ENCODE data around the gene MEX3A. TPM values are rescaled to one million over a fixed set of nuclear protein-coding genes. Genes with fewer than 3 reads are reported as not detected.

Gene MEX3A
- total RNA-seq, 1 experiment from 2014 or later = 68.0 TPM

GRCh38 chr1:156126630-156127534, 44.6 kb upstream of the MEX3A start:
- Histone ChIP-seq H2BK5ac (ENCODE audit: insufficient read length, low read length) (no peak overlapping the region), H3K9me3 (ENCODE audit: control insufficient read depth, low read depth, low read length) (no peaks in the 10 kb centered on the region), H4K8ac (replicated peaks; ENCODE audit: insufficient read length, low read depth, low read length) (no peak overlapping the region), H3K79me2 (ENCODE audit: insufficient read depth, low read length) (no peaks in the 10 kb centered on the region), H2BK15ac (ENCODE audit: low read depth, low read length) (no peak overlapping the region), H3T11ph (ENCODE audit: low read length) (no peak overlapping the region), H3K4ac (ENCODE audit: low read depth, low read length) (no peak overlapping the region), H3K23me2 (ENCODE audit: insufficient read length, low read depth, low read length, poor library complexity, severe bottlenecking) (no peaks in the 10 kb centered on the region), H3K9ac (ENCODE audit: extremely low read depth, insufficient read length, low read length) (no peak overlapping the region), H2AFZ (ENCODE audit: low read length) (no peak overlapping the region), H2BK120ac (ENCODE audit: low read depth, low read length, poor library complexity, severe bottlenecking) (no peak overlapping the region), H3K23ac (ENCODE audit: insufficient read length, low read depth, low read length) (no peak overlapping the region), H4K91ac (ENCODE audit: insufficient read length, low read depth, low read length) (peak overlapping the region; percentile 40), H2AK5ac (ENCODE audit: insufficient read length, low read length) (no peak overlapping the region), H4K20me1 (ENCODE audit: control insufficient read depth, insufficient read depth, insufficient read length) (no peaks in the 10 kb centered on the region), H3K56ac (ENCODE audit: insufficient read length, low read depth, low read length) (no peak overlapping the region), H3K79me1 (ENCODE audit: insufficient read depth, low read depth, low read length, poor library complexity, severe bottlenecking) (no peaks in the 10 kb centered on the region), H3K4me1 (ENCODE audit: insufficient read depth, low read length) (peaks cover 18% of the 10 kb centered on the region), H4K5ac (ENCODE audit: insufficient read length, low read depth, low read length) (no peak overlapping the region), H3K27ac (ENCODE audit: insufficient read length, low read depth, low read length) (no peak overlapping the region), H3K14ac (ENCODE audit: insufficient read depth, low read length) (peak overlapping the region; percentile 21), H3K4me2 (ENCODE audit: insufficient read depth, insufficient read length, low read length) (no peak overlapping the region), H2BK12ac (ENCODE audit: insufficient read length, low read depth, low read length) (peak overlapping the region; percentile 70), H2BK20ac (ENCODE audit: low read depth, low read length, poor library complexity, severe bottlenecking) (no peak overlapping the region), H3K18ac (ENCODE audit: insufficient read length, low read depth, low read length) (peak overlapping the region; percentile 51), H3K27me3 (ENCODE audit: insufficient read depth, low read length) (no peaks in the 10 kb centered on the region)
- peaks cover 53 to 56% of the 10 kb centered on the region in 2 experiments for H3K4me1 Mint-ChIP-seq
- H3K4me3 Mint-ChIP-seq = no peak overlapping the region
- no peaks in the 10 kb centered on the region for H3K27me3 Mint-ChIP-seq (ENCODE audit: low read depth)
- peak overlapping the region in 2 of 3 experiments; percentile 63 to 89; a peak in 1 of 7 replicates for H3K27ac Mint-ChIP-seq
- TF ChIP-seq CTCF (conservative IDR thresholded peaks at IDR 0.05) = no peak
- H3K36me3 Mint-ChIP-seq (ENCODE audit: insufficient read depth in 1 of 3, low read depth in 3 of 3) = peaks cover 7 to 12% (median 9%) of the 10 kb centered on the region in 3 experiments; a peak in 5 of 7 replicates
- DNase-seq = no peak
- H3K9me3 Mint-ChIP-seq = no peaks in the 10 kb centered on the region
- no CpG with 5 or more reads among the region's 15 CpGs for WGBS (ENCODE audit: extremely low coverage, insufficient read length, low lambda C conversion rate)

Data from H9 (cell line).